SK-N-MC (cell line): ENCODE measurements around the gene APBA2.

Experiments used
- DNase-seq: peaks from one replicate; pipeline ENCODE4 v3.0.0-alpha.2; 2011; ENCODE audit warnings: low read depth, low spot score
- H3K27ac ChIP-seq: fragments of 200-600 bp; sonication (generic); 2 replicates; pipeline ENCODE4 v1.5.1; 2016; ENCODE audit warnings: mixed run types
- H3K36me3 ChIP-seq: fragments of 200-600 bp; sonication (generic); 2 replicates; pipeline ENCODE4 v1.6.1; 2017; ENCODE audit warnings: antibody characterized with exemption, low read length, mixed read lengths; ENCODE audit not compliant: insufficient read depth
- H3K4me3 ChIP-seq: fragments of 200-600 bp; sonication (generic); 2 replicates; pipeline ENCODE4 v1.5.1; 2016
- H3K9ac ChIP-seq: fragments of 200-600 bp; sonication (generic); 2 replicates; pipeline ENCODE4 v1.8.0; 2017; ENCODE audit warnings: mixed run types, mixed read lengths; ENCODE audit not compliant: insufficient read length
- H3K9me3 ChIP-seq: fragments of 200-600 bp; sonication (generic); 2 replicates; pipeline ENCODE4 v1.6.1; 2017; ENCODE audit warnings: low read depth, mild to moderate bottlenecking, antibody characterized with exemption, low read length, moderate library complexity, mixed read lengths
- EZH2 ChIP-seq: fragments of 200-600 bp; sonication (generic); IDR thresholded peaks from one replicate; pipeline ENCODE4 v1.6.1; 2017; ENCODE audit warnings: antibody characterized with exemption
- FOXP2 ChIP-seq: optimal IDR thresholded peaks from 2 replicates; pipeline ENCODE3; 2011; ENCODE audit warnings: mild to moderate bottlenecking, moderate library complexity; ENCODE audit not compliant: insufficient read depth; ENCODE audit errors: extremely low read length, control extremely low read depth
- POLR2AphosphoS5 ChIP-seq: IDR thresholded peaks from 2 replicates; pipeline ENCODE4 v1.6.1; 2012; ENCODE audit warnings: mild to moderate bottlenecking, low read depth, low read length, borderline replicate concordance

APBA2 gene

DNA sequence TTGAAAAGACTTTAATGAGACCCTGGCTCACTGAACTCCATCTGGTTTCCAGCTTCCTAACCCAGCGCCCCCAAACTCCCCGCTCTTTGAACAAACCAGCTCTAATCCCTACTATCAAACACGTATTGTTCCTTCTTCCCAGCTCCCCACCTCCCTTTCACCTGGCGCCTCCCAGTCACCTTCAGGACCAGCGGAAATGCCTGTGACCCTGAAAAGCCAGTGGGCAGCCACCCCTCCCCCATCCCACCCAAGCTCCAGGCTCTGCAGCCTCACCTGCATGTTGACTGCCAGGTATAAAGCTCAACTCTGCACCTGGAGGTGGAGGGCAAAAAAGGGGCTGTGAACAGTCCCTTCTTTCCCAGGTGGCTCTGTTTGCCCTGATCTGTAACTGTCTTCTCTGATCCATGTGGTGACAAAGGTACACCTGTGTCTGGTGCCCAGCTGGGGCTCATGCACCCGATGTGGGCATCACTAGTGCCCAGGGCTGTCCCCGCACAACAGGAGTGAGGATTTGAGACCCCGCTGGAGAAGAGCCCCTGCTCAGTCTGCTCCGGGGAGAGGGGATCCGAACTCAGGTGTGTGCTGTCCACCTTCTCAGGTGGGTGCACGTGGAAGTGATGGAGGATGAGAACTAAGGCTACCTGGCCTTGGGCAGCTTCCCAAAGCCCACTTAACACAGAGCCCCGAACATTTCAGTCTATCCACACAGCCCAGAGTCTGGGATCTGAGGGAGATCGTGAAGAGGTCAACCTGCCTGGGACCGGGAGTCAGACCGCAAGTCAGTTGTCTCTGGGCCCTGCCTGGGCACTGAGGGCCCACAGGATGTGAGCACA, 254.9 kb downstream of the APBA2 start:
- Histone ChIP-seq H3K9ac (no peak overlapping the region), H3K36me3 (no peaks in the 10 kb centered on the region), H3K9me3 (no peaks in the 10 kb centered on the region), H3K27ac (no peak overlapping the region), H3K4me3 (no peak overlapping the region)
- DNase-seq = no peak
- TF ChIP-seq POLR2AphosphoS5 (no peak), EZH2 (no peak), FOXP2 (no peak)

- no peak for DNase-seq
- Histone ChIP-seq H3K4me3 (no peak overlapping the region), H3K9ac (no peak overlapping the region), H3K27ac (no peak overlapping the region), H3K9me3 (no peaks in the 10 kb centered on the region), H3K36me3 (no peaks in the 10 kb centered on the region)
- TF ChIP-seq EZH2 (no peak), FOXP2 (no peak), POLR2AphosphoS5 (no peak)
Measured at GRCh38 chr15:29141308-29142128, 255.7 kb downstream of the APBA2 start.

DNA sequence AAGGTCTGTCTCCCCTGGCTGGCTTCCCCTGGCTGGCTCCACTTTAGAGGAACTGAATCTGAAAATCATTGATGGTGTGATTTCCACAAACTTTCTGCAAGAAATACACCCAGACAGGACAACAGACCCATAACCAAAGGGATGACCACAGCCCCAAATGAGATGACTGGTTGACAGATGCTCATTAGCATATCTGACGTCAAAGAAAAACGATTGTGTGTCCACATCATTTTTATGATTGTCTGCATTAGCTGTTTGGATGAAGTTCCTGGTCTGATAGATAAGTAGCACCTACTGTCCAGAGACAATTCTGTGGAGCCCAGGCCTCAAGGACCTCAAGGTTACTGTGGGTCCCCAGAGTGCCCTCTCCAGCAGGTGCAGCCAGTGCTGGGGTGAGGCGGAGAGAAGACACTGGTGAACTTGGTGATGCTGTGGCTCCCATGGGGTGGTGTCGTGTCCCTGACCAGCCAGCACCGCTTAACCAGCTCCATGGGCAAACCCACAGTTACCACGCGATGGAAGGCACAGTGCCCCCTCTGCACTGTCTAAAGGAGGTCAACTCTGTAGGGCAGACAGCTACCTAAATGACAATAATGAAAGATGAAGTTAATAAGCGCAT, 256.5 kb downstream of the APBA2 start:
- Histone ChIP-seq H3K4me3 (no peak overlapping the region), H3K9ac (no peak overlapping the region), H3K36me3 (no peaks in the 10 kb centered on the region), H3K27ac (no peak overlapping the region), H3K9me3 (no peaks in the 10 kb centered on the region)
- no peak for DNase-seq
- TF ChIP-seq FOXP2 (no peak), EZH2 (no peak), POLR2AphosphoS5 (no peak)

DNA sequence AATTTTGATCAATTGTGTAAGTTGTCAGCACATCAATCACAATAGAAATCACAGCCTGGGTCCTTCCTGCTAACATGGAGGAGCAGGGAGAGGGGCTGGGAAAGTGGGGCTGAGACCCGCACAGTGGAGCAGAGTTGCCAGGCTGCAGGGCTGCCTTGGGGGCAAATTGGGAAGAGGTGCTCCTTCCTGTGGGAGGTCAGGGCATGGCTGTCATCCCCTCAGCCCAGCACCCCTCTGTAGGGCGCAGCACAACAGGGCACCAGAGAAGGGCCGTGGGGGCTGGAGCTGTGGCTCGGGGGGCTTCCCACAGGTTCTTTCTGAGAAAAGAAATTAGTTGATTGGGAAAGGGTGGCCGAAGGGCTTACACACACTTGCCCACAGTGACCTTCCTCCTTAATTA, 257.5 kb downstream of the APBA2 start:
- no peaks in the 10 kb centered on the region for H3K36me3 ChIP-seq
- no peak overlapping the region for H3K4me3 ChIP-seq
- no peak overlapping the region for H3K27ac ChIP-seq
- DNase-seq = no peak
- H3K9ac ChIP-seq = no peak overlapping the region
- no peaks in the 10 kb centered on the region for H3K9me3 ChIP-seq
- TF ChIP-seq FOXP2 (no peak), POLR2AphosphoS5 (no peak)

- no peak for DNase-seq
- no peak for TF ChIP-seq POLR2AphosphoS5
- no peak for TF ChIP-seq EZH2
- no peak for TF ChIP-seq FOXP2
- H3K27ac ChIP-seq = no peak overlapping the region
Measured at GRCh38 chr15:29143909-29144635, 258.3 kb downstream of the APBA2 start.

DNA sequence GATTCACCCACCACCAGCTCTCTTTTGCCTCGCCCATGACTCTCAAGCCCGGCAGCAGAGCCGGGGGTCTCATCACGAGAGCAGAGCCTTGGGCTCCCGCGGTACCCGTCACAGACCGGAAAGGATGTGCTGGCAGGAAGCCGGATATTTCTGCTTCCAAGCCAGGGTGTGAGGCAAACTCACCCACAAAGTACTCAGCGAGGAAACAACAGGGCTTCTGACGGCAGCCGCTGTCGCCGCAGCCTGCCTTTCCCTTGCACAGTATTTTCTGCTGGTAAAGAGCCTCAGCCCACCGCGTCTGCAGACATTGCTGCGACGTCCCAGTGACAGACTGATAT, 263.9 kb downstream of the APBA2 start:
- H3K4me3 ChIP-seq = no peak overlapping the region
- H3K27ac ChIP-seq = no peak overlapping the region
- no peak for TF ChIP-seq POLR2AphosphoS5
- TF ChIP-seq EZH2 = no peak
- TF ChIP-seq FOXP2 = no peak
- no peak for DNase-seq
- H3K36me3 ChIP-seq = no peaks in the 10 kb centered on the region
- H3K9me3 ChIP-seq = no peaks in the 10 kb centered on the region
- no peak overlapping the region for H3K9ac ChIP-seq

More at GRCh38 chr15:29143909-29144635, 258.3 kb downstream of the APBA2 start:
- no peak overlapping the region for H3K9ac ChIP-seq
- H3K9me3 ChIP-seq = no peaks in the 10 kb centered on the region
- no peaks in the 10 kb centered on the region for H3K36me3 ChIP-seq
- H3K4me3 ChIP-seq = no peak overlapping the region

DNA sequence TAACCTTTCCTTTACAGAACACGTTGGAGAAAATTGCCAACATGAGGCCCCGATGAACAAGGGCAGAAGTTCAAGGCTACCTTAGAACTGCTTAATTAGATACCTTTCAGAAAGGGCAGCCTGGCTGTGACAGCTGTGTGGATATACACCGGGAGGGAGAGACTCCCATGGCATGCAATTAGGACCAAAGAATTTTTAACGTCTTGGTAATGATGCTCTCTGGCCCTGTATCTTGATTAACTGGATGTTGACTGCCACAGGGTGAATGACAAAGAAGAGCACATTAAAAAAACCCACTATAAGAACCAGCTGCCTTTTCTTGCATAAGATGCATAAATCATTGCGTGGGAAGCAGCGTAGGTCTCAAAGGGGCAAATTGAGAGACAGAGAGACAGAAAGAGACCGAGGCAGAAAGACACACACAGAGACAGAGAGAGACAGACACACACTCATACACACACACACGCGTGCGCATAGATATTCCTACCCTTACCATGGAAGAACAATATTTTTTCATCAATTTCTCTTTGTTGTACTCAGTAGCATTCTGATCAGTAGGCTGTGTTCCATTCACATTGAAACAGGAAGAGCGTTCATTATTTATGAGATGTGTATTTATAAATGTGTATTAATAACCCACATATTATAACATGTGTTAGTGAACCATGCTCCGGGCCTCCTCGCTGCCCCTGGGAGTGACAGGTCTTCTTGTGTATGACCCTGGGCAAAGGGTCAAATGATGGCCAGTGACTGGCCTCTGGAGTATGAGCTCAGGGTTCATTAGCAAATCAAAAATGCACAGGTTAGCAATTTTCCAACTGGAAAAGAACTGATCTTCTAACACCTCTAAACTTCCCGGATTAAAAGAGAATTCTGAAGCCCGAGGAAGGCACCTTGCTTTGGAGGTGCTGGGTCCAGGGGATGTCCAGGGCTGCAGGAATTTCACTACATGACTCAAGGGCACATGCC, 265.0 kb downstream of the APBA2 start:
- no peak for DNase-seq
- TF ChIP-seq FOXP2 (no peak), EZH2 (no peak), POLR2AphosphoS5 (no peak)
- H3K9ac ChIP-seq = no peak overlapping the region

More for the DNA sequence above, 265.0 kb downstream of the APBA2 start:
- H3K9me3 ChIP-seq = no peaks in the 10 kb centered on the region
- no peak overlapping the region for H3K4me3 ChIP-seq
- no peak overlapping the region for H3K27ac ChIP-seq
- no peaks in the 10 kb centered on the region for H3K36me3 ChIP-seq
